HFF-Myc (cell line): ENCODE data around the gene FCER2.

Experiments
- DNase-seq: peaks from one replicate; pipeline ENCODE4 v3.0.0-alpha.2; 2011; ENCODE audit warnings: low read depth; ENCODE audit errors: extremely low read depth
- H3K4me3 ChIP-seq: replicated peaks from 2 replicates; pipeline ENCODE4 v1.5.1; 2011; ENCODE audit warnings: low read depth, mild to moderate bottlenecking, control low read depth, low read length
- CTCF ChIP-seq: IDR thresholded peaks from 2 replicates; pipeline ENCODE4 v1.5.1; 2012; ENCODE audit warnings: mild to moderate bottlenecking, low read depth, low read length, control low read depth; ENCODE audit errors: missing control alignments

Gene FCER2

GRCh38 chr19:7703332-7703731 lies 1.4 kb upstream of the FCER2 start:
- TF ChIP-seq CTCF: no peak
- DNase-seq: no peak
- no peak overlapping the region for H3K4me3 ChIP-seq

DNA sequence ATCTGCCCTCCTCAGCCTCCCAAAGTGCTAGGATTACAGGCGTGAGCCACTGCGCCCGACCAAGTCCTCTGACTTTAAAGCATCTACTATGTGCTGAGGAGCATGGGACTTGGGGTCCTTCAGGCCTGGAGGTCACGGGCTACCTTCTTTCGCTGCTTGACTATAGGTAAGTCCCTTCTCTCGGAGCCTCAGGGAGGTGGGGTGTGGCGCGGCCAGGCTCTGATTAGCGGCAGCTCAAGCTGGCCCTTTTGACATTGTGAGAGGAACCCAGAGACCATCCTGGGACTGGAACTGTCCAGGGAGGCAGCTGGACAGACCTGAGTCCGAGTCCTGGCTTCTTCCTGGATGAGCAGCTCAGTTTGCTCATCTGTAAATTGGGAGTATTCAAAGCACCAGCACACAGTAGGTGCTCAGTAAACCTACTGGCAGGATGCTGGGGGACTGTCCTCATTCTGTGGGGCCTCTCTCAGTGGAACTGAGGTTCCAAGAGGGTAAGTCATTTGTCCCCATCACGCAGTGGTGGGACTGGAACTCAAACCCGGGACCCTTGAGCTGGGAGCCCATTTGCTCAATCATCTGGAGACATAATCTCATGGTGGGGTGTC lies 780 bp downstream of the FCER2 start:
- TF ChIP-seq CTCF: no peak
- H3K4me3 ChIP-seq: no peak overlapping the region
- no peak for DNase-seq

DNA sequence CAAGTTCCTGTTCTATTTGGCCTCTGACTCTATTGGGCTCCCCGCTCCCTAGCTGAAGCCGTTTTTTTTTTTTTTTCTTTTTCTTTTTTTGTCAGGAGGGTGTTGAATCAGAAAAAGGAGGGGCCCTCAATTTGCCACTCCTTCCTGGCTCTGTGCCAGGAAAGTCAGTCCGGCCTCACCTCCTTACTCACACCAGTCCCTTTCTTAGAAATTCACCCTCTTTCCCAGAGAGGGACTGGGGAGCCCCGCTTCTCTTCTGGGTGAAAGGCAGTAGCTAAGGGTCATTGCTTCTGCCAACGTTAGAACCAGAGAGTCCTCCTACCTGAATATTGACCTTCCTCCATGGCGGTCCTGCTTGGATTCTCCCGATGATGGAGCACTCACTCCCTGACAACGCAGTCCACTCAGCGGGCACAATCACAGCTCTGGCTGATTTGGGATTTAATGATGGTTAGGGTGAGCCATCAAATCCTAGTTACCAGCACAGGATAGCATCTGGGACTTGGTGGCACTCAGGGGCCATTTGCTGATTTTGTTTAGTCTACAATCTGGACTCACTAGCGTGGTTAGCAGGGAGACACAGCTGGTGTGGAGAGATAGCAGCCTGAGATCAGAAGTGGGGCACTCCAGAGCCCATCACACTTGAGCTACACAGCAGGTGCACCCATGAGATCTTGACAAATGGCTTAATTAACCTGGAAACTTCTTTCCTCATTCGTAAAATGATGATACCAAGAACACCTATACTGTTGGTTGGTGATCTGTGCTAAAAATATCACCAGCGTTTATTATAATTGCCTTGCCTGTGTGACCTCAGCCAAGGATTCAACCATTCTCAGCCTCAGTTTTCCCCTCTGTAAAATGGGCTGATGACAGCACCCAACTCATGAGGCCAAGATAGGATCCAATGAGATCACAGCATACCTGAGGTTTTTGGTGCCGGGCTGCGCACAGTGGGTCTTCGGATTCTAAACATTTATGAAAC lies 2.2 kb downstream of the FCER2 start:
- no peak for DNase-seq
- no peak overlapping the region for H3K4me3 ChIP-seq
- TF ChIP-seq CTCF: no peak

DNA sequence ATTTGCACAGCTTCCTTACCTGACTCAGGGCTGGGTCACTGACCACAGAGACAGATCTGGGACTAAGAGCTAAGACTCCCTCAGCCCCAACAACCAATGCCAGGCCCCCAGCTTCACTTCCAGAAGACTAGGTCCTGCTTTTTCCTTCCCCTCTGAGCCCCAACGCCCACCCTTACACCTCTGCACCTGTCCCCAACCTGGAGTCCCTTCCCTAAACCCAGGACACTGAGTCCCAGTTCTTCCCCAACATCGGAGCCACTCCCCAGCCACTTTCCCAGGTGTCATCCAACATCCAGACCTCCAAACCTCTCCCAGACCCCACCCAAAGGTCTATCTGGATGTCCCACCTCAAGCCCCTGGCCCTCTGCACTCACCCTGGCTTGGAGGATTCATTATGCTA lies 2.9 kb downstream of the FCER2 start:
- TF ChIP-seq CTCF: no peak
- no peak for DNase-seq
- H3K4me3 ChIP-seq: no peak overlapping the region

DNA sequence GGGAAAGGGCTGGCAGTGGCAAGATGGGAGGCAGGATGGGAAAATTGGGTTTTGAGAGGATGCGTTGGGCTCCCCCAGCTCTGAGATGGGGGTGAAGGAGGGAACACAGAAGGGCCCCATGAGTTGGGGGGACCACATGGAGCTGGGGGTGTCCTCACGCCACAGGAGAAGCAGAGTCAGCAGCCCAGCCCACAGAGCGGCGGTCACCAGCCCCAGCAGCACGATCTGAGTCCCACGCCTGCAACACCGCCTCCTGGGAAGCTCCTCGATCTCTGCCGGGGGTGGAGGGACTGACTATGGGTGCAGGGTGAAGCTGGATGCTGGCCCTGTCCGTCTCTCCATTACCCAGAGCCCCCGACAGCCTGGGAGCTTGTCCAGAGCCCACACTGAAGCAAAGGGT lies 3.3 kb downstream of the FCER2 start:
- H3K4me3 ChIP-seq: no peak overlapping the region
- no peak for DNase-seq
- no peak for TF ChIP-seq CTCF

- H3K4me3 ChIP-seq: no peak overlapping the region
- no peak for DNase-seq
- no peak for TF ChIP-seq CTCF
Observed at GRCh38 chr19:7697721-7698287, 4.1 kb downstream of the FCER2 start.
